Loucy (cell line): Measurements from ENCODE around the gene ZNF155.

Source experiments
- CTCF ChIP-seq: fragments of 200-600 bp; sonication (generic); conservative IDR thresholded peaks from 2 replicates; pipeline ENCODE4 v1.5.1; 2014; ENCODE audit warnings: mild to moderate bottlenecking, antibody characterized with exemption, low read length
- EZH2phosphoT487 ChIP-seq: fragments of 200-600 bp; IDR thresholded peaks from 2 replicates; pipeline ENCODE4 v1.6.1; 2018; ENCODE audit warnings: antibody characterized with exemption, mild to moderate bottlenecking, moderate library complexity, borderline replicate concordance

- TF ChIP-seq CTCF: no peak
- TF ChIP-seq EZH2phosphoT487: no peak
Observed at GRCh38 chr19:44025217-44025936, 41.4 kb downstream of the ZNF155 start, which contains the start of gene ZNF222.
